DMS 273 (cell line): Measurements from ENCODE around the gene FBXL12.
A peak's percentile ranks its signal among the peaks of the same experiment; 100 is the strongest.
"Not testable (repeated sequence)": the region's sequence is repeated elsewhere in the genome, so short reads cannot be mapped to it uniquely, and the experiment has no call there.

Experiments used
- DNase-seq: peaks from one replicate; lab custom pipeline; 2025; ENCODE audit not compliant: unreplicated experiment; lab: John Stamatoyannopoulos, UW

The FBXL12 gene

DNA sequence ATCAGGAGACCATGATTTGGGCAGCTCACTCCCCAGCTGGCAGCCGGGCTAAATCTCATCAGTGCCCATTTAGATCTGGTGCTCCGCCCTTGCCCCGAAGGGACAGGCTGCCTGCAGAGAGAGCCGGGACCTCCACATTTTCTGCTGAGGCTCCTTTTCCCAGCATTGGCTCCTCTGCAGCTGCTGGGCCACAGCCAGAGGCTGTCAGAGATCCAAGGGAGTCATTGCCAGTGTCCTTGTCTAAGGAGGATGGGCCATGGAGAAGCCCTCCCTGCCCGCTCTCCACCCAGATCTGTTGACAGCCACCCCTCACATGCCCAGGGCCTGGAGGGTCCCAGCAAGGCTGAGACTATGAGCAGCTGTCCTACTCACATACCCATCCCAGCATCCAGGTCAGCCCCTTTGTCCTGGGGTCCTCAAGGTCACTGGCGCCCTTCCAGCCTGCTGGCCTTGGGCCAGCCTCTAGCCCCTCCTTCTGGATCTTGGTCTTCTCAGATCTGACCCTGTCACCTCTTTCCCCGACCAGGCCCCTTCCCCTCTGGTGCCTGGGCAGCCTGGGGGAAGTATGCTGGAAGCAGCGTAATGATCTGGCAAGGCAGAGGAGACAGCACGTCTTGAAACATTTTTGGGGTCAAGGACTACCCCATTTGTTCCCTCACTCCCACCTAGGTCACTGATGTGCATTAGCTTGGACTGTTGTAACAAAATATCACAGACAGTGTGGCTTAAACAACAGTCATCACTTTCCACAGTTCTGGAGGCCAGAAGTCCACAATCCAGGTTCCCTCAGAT lies 24.2 kb upstream of the FBXL12 start:
- DNase-seq, result no peak

DNA sequence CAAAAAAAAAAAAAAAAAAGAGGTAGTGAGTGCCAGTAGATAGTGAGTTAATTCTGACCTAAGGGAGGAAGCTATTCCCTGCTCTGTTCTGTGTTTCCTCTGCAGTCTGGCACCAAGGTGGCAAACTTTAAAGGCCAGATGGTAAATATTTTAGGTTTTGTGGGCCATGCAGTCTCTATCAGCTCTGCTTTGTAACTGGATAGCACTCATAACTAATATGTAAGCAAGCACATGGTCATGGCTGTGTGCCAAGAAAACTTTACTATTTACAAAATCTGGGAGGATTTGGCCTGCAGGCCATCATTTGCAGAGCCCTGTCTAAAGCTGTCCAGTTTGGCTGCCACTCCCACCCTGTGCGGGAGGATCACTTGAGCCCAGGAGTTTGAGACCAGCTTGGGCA lies 20.5 kb upstream of the FBXL12 start:
- DNase-seq, result peak; percentile 69

GRCh38 chr19:9838324-9838723 lies 19.4 kb upstream of the FBXL12 start:
- no peak for DNase-seq

- DNase-seq, result peak; percentile 79
These were observed 17.1 kb upstream of the FBXL12 start for GRCh38 chr19:9836021-9836420.

DNA sequence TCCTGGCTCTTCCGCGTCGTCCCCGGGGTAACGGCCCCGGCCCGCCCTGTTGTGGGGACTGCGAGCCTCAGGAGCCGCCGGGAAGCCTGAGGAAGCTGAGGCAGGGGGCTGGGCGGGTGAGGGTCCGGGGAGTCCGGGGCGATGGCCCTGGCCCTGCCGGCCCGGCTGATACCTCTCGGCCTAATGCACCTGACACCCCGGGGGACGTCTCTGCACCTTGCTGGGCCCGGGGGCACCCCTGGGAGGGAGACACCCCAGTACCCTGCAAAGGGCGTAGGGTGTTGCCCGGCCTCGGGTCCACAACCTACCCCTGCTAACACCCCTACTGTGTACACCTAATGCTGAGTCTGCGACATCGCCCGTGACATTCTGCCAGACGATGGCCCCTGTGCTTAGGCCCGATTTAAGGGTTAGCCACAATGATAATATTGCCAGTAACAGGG lies 16.6 kb upstream of the FBXL12 start:
- DNase-seq, result no peak

- peak; percentile 99 for DNase-seq
These were observed 16.0 kb upstream of the FBXL12 start, which contains the start of gene PIN1 for GRCh38 chr19:9834726-9835506. PIN1 (plus strand) TSS chr19:9835318; CDS start chr19:9835345, 27 bp downstream.

- DNase-seq, result no peak
These were observed 15.4 kb upstream of the FBXL12 start for GRCh38 chr19:9834307-9834725.

DNA sequence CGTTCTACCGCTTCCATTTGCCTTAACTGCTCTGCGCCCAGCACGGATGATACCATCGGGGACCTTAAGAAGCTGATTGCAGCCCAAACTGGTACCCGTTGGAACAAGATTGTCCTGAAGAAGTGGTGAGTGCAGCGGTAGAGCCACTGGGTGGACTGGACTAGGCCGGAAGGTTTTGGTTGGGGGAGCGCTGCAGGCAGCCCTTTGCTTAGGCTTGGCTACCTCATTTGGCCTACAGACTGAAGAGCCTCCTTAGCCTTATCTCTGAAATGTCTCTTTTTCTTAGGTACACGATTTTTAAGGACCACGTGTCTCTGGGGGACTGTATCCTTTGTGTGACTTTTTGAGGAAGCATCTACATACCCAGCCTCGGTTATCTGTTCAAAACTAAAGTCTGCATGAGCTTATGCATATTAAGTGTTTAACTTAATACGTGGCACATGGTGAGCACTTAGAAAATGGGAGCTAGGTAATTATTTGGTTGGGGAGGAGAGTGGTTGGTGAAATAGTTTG lies 9.7 kb upstream of the FBXL12 start:
- DNase-seq, result no peak

GRCh38 chr19:9827289-9828238 lies 8.7 kb upstream of the FBXL12 start, which contains the start of gene UBL5:
UBL5 (plus strand) TSS chr19:9827918; CDS start chr19:9828338, 420 bp downstream.
- DNase-seq, result peak; percentile 95

GRCh38 chr19:9823816-9824215 lies 4.9 kb upstream of the FBXL12 start:
- no peak for DNase-seq

GRCh38 chr19:9820034-9820433 lies 1.2 kb upstream of the FBXL12 start:
- DNase-seq, result not testable (repeated sequence)

DNA sequence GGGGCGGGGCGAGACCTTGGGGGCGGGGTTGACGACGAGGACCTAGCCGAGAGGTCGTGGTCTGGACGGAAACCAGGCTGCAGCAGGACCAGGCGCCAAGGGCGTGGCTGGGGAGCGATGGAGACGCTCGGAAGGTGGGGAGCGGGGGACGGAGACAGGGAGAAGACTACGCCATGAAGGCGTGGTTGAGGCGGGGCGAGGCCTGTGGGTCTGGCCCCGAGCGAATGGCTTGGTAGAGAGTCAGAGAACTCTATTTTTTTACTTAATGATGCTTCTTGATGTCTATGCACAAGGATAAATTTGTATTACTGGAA lies 674 bp upstream of the FBXL12 start:
- DNase-seq, result no peak

GRCh38 chr19:9818175-9818733 lies 625 bp downstream of the FBXL12 start:
- DNase-seq, result no peak

GRCh38 chr19:9811139-9811538 lies 7.7 kb downstream of the FBXL12 start:
- no peak for DNase-seq

DNA sequence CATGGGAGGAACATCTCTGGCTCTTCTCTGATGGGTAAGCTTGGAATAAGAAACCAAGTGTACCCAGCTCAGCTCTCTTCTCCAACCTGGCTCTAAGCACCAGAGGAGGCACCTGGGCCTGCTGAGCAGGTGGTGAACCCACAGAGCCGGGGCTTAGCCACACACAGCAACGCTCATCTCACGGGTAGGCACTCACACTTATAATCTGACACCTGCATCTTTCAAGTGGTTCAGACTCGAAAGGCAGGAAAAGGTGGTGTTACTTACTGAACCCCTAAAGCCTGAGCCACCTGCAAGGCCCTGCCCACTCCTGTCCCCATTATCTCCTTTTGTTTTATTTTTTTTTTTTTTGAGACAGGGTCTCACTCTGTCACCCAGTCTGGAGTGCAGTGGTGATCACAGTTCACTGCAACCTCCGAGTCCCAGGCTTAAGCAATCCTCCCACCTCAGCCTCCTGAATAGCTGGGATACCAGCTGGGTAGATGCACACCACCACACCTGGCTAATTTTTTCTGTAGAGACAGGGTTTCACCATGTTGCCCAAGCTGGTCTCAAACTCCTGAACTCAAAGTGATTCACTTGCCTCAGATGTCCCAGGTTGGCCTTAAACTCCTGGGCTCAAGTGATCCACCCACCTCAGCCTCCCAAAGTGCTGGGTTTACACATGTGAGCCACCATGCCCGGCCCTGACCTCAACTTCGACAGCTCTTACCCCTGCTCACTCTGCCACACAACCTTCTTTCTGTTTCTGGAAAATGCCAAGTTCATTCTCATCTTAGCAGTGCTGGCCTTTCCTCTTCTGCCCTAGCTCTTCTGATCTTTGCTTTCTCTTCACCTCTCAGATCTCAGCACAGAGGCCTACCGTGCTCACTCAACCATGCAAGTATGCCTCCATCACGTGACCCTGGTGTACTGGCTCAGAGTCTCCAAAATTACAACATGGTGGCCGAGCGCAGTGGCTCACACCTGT lies 9.7 kb downstream of the FBXL12 start:
- no peak for DNase-seq

GRCh38 chr19:9806803-9807202 lies 12.1 kb downstream of the FBXL12 start:
- no peak for DNase-seq

DNA sequence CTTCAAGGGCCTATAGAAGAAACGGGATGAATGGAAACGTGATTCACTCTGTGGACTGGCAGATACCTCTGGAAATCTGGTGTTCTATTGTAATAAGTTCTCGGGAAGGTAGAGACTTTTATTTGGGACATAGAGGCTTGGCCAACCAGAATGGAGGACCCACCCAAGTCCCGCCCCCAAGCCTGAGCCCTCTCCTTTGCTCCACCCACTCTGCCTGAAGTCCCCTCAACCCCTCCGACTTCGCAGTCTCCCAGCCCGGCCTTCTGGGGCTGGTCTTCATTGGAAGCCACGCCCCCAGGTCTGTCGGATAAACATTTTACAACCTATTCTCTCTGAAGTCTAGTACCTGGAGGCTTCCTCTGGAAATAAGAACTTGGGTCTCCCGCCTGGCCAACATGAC lies 16.9 kb downstream of the FBXL12 start:
- no peak for DNase-seq

DNA sequence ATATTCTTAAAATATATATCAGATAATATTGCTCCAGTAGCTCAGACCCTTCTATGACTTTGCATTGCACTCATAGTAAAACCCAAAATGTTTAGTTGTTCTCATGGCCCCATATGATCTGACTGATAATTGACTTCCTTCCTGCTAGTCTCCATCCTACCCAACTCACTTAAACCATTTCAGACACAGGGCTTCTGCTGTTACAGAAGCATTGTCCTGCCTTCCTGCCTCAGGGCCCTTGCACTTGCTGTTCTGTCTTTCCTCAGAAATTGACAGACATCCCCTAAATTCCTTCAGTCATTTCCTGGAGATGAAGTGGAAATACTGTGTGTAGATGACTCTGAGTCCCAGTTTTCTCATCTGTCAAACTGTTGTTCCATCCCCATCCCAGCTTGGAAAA lies 19.7 kb downstream of the FBXL12 start:
- no peak for DNase-seq

GRCh38 chr19:9797871-9798270 lies 21.0 kb downstream of the FBXL12 start:
- no peak for DNase-seq
